Breast epithelium (tissue), 4 donors: Measurements from ENCODE around the gene ADAM12. TPM values are rescaled to one million over a fixed set of nuclear protein-coding genes. Genes with fewer than 3 reads are reported as not detected.
"Not testable (repeated sequence)": the region's sequence is repeated elsewhere in the genome, so short reads cannot be mapped to it uniquely, and the experiment has no call there.

Experiments
- DNase-seq, 2 donors: peaks; one replicate each; pipeline ENCODE4 v3.0.0-alpha.2; 2019; ENCODE audit warnings: low spot score in 2 of 2
- H3K27ac ChIP-seq, 2 donors: fragments of 200-600 bp; sonication (generic) in 1 of 2; one replicate each; pipeline ENCODE4 v1.5.1; 2016 to 2019; ENCODE audit warnings: mild to moderate bottlenecking in 1 of 2
- H3K27me3 ChIP-seq, 2 donors: fragments of 200-600 bp; sonication (generic) in 1 of 2; one replicate each; pipeline versions ENCODE4 v1.5.1 to v1.6.0; 2017 to 2019; ENCODE audit warnings: control low read depth in 1 of 2, mild to moderate bottlenecking in 1 of 2
- H3K36me3 ChIP-seq: fragments of 200-600 bp; one replicate; pipeline ENCODE4 v1.5.1; 2019
- H3K4me1 ChIP-seq, 2 donors: fragments of 200-600 bp; sonication (generic); one replicate each; pipeline ENCODE4 v1.5.1; 2016 to 2019; ENCODE audit warnings: control low read depth in 1 of 2
- H3K4me3 ChIP-seq, 3 donors: fragments of 200-600 bp; sonication (generic); 1 replicate in 2 of 3; 2 replicates in 1 of 3; pipeline ENCODE4 v1.5.1; 2016 to 2019; ENCODE audit warnings: mild to moderate bottlenecking in 3 of 3, moderate library complexity in 2 of 3
- H3K9me3 ChIP-seq, 2 donors: fragments of 200-600 bp; sonication (generic) in 1 of 2; one replicate each; pipeline ENCODE4 v1.5.1; 2016 to 2019; ENCODE audit warnings: control low read depth in 1 of 2
- CTCF ChIP-seq, 3 donors: fragments of 450-650 bp; IDR thresholded peaks; one replicate each; pipeline ENCODE4 v1.5.1; 2016 to 2017; ENCODE audit warnings: antibody characterized with exemption in 3 of 3, mild to moderate bottlenecking in 3 of 3, moderate library complexity in 3 of 3
- POLR2A ChIP-seq: fragments of 450-650 bp; IDR thresholded peaks from one replicate; pipeline ENCODE4 v1.6.1; 2016; ENCODE audit warnings: antibody characterized with exemption, mild to moderate bottlenecking, moderate library complexity
- POLR2AphosphoS5 ChIP-seq, 3 donors: sonication (generic); formaldehyde crosslinking; IDR thresholded peaks; one replicate each; pipeline ENCODE4 v1.6.1; 2017; ENCODE audit warnings: antibody characterized with exemption in 3 of 3
- intact Hi-C: fragments of 100-400 bp; cut with DNase I; formaldehyde crosslinking; loops from one replicate; pipeline ENCODE4 v1.15.1; 2023; ENCODE audit warnings: low total_unique reads
- total RNA-seq, 3 donors: library from RNA; depleted of rRNA; stranded (reverse); fragments of >200 nt; gene quantifications; one replicate each; pipeline ENCODE4 v1.1.0, GENCODE V29; 2016

The ADAM12 gene
- total RNA-seq, 3 donors from 2014 or later: 8.6 to 16.4 (median 13.9) TPM

- H3K27me3 ChIP-seq: no peaks in the 10 kb centered on the region
- H3K4me1 ChIP-seq: no peaks in the 10 kb centered on the region
- no peaks in the 10 kb centered on the region for H3K36me3 ChIP-seq
- no peak overlapping the region for H3K4me3 ChIP-seq
- no peak for TF ChIP-seq POLR2AphosphoS5 (IDR thresholded peaks at IDR 0.05)
- no peak for TF ChIP-seq CTCF (IDR thresholded peaks at IDR 0.05)
- TF ChIP-seq POLR2A: no peak
- no peaks in the 10 kb centered on the region for H3K9me3 ChIP-seq
- no peak for DNase-seq
- intact Hi-C loops: no loop called here
- H3K27ac ChIP-seq: no peak overlapping the region
Measured at GRCh38 chr10:126052171-126052570, 336.1 kb downstream of the ADAM12 start.

- intact Hi-C loops: no loop called here
- DNase-seq: peak in 1 of 2 donors; percentile 35
- no peak for TF ChIP-seq POLR2A
- no peak overlapping the region for H3K4me3 ChIP-seq
- H3K36me3 ChIP-seq: no peaks in the 10 kb centered on the region
- H3K27me3 ChIP-seq: no peaks in the 10 kb centered on the region
- H3K9me3 ChIP-seq: no peaks in the 10 kb centered on the region
- H3K4me1 ChIP-seq: no peaks in the 10 kb centered on the region
- peak overlapping the region; percentile 38 to 43 for H3K27ac ChIP-seq
Measured at GRCh38 chr10:126049759-126050700, 338.2 kb downstream of the ADAM12 start.

- H3K4me3 ChIP-seq, H3K36me3 ChIP-seq, DNase-seq, H3K9me3 ChIP-seq, H3K4me1 ChIP-seq, intact Hi-C loops, H3K27ac ChIP-seq, H3K27me3 ChIP-seq: not testable (repeated sequence)
Measured at GRCh38 chr10:126047749-126048148, 340.5 kb downstream of the ADAM12 start.

GRCh38 chr10:126046831-126047230 lies 341.4 kb downstream of the ADAM12 start:
- no peaks in the 10 kb centered on the region for H3K9me3 ChIP-seq
- no peaks in the 10 kb centered on the region for H3K36me3 ChIP-seq
- H3K27me3 ChIP-seq: no peaks in the 10 kb centered on the region
- intact Hi-C loops: no loop called here
- no peak overlapping the region for H3K4me3 ChIP-seq
- H3K4me1 ChIP-seq: no peaks in the 10 kb centered on the region
- no peak for DNase-seq
- no peak overlapping the region for H3K27ac ChIP-seq
- TF ChIP-seq CTCF (IDR thresholded peaks at IDR 0.05) (no peak), POLR2A (no peak), POLR2AphosphoS5 (IDR thresholded peaks at IDR 0.05) (no peak)

GRCh38 chr10:126045861-126046260 lies 342.4 kb downstream of the ADAM12 start:
- no peaks in the 10 kb centered on the region for H3K36me3 ChIP-seq
- H3K4me3 ChIP-seq: no peak overlapping the region
- no peaks in the 10 kb centered on the region for H3K9me3 ChIP-seq
- no peaks in the 10 kb centered on the region for H3K27me3 ChIP-seq
- no peak for TF ChIP-seq POLR2A
- no peak for TF ChIP-seq POLR2AphosphoS5 (IDR thresholded peaks at IDR 0.05)
- no peak for TF ChIP-seq CTCF (IDR thresholded peaks at IDR 0.05)
- no peaks in the 10 kb centered on the region for H3K4me1 ChIP-seq
- intact Hi-C loops: no loop called here
- no peak for DNase-seq
- peak overlapping the region in 1 of 2 donors; percentile 9 for H3K27ac ChIP-seq

GRCh38 chr10:126043389-126043788 lies 344.9 kb downstream of the ADAM12 start:
- Histone ChIP-seq H3K27ac (no peak overlapping the region), H3K4me3 (no peak overlapping the region), H3K27me3 (no peaks in the 10 kb centered on the region), H3K9me3 (no peaks in the 10 kb centered on the region), H3K36me3 (no peaks in the 10 kb centered on the region), H3K4me1 (no peaks in the 10 kb centered on the region)
- no peak for TF ChIP-seq POLR2A
- TF ChIP-seq POLR2AphosphoS5 (IDR thresholded peaks at IDR 0.05): no peak
- TF ChIP-seq CTCF (IDR thresholded peaks at IDR 0.05): no peak
- intact Hi-C loops: no loop called here
- DNase-seq: no peak
